GM12878 (cell line): ENCODE results near the gene IL22. TPM values are rescaled to one million over a fixed set of nuclear protein-coding genes. Genes with fewer than 3 reads are reported as not detected.

Experiments
- ATAC-seq: fragments of 200-7000 bp; cut with Tn5 transposase; 3 replicates; pipeline ENCODE4 v1.9.1; 2020; ENCODE audit warnings: mild to moderate bottlenecking, moderate library complexity
- BruUV-seq: library from RNA; stranded (reverse); fragments of 400-500 nt; replicated peaks from 2 replicates; lab custom pipeline; 2021; lab: Mats Ljungman, UMichigan
- CTCF ChIA-PET: fragments of 300-600 bp; sonication (Branson Sonifier 250); formaldehyde crosslinking; extraction: SDS; loops from one replicate; lab custom pipeline; 2021; ENCODE audit warnings: inconsistent platforms; lab: Yijun Ruan, JAX
- POLR2A ChIA-PET: fragments of 350-600 bp; formaldehyde crosslinking; extraction: SDS; loops from one replicate; lab custom pipeline; 2021; ENCODE audit warnings: inconsistent platforms; lab: Charles Lee
- RAD21 ChIA-PET: fragments of 300-600 bp; sonication (Branson Sonifier 250); formaldehyde crosslinking; loops from one replicate; lab custom pipeline; 2023; ENCODE audit warnings: antibody characterized with exemption; ENCODE audit not compliant: unreplicated experiment; lab: Charles Lee
- SMC1A ChIA-PET: fragments of 300-600 bp; sonication (Branson Sonifier 250); formaldehyde crosslinking; loops from one replicate; lab custom pipeline; 2023; ENCODE audit not compliant: unreplicated experiment, uncharacterized antibody; lab: Charles Lee
- DNase-seq: peaks from one replicate; pipeline ENCODE4 v3.0.0-alpha.2; 2011; ENCODE audit warnings: low read depth, low spot score
- FAIRE-seq: peaks from 3 replicates; lab custom pipeline; 2011; peaks lifted over from hg19 to GRCh38; lab: Jason Lieb, UNC
- H2AFZ ChIP-seq: 2 replicates; pipeline ENCODE4 v1.6.0; 2011; ENCODE audit warnings: low read depth, low read length, control low read depth; ENCODE audit not compliant: control insufficient read depth
- H3K27ac ChIP-seq: 2 replicates; pipeline ENCODE4 v1.5.1; 2011; ENCODE audit warnings: control low read depth; ENCODE audit not compliant: control insufficient read depth, insufficient read depth
- H3K27me3 ChIP-seq, 2 experiments: replicated peaks in 1 of 2; 2 replicates each; pipeline versions ENCODE4 v1.6.0 to v1.6.1; 2011; ENCODE audit warnings: low read length in 1 of 2; ENCODE audit not compliant: control insufficient read depth in 2 of 2, insufficient read depth in 2 of 2
- H3K36me3 ChIP-seq, 2 experiments: 2 replicates each; pipeline ENCODE4 v1.5.1; 2011; ENCODE audit warnings: low read length in 1 of 2; ENCODE audit not compliant: control insufficient read depth in 2 of 2, insufficient read depth in 2 of 2
- H3K4me1 ChIP-seq: 2 replicates; pipeline ENCODE4 v1.6.1; 2011; ENCODE audit warnings: mild to moderate bottlenecking, low read length, moderate library complexity, mixed read lengths; ENCODE audit not compliant: control insufficient read depth, insufficient read depth
- H3K4me2 ChIP-seq: 2 replicates; pipeline ENCODE4 v1.6.0; 2011; ENCODE audit warnings: control low read depth; ENCODE audit not compliant: control insufficient read depth, insufficient read depth
- H3K4me3 ChIP-seq: fragments of 200-600 bp; sonication (generic); 2 replicates; pipeline ENCODE4 v1.5.1; 2016
- H3K79me2 ChIP-seq: 2 replicates; pipeline ENCODE4 v1.6.0; 2011; ENCODE audit warnings: low read length; ENCODE audit not compliant: control insufficient read depth, insufficient read depth
- H3K9ac ChIP-seq: 2 replicates; pipeline ENCODE4 v1.8.0; 2011; ENCODE audit warnings: low read length, control low read depth, mixed read lengths; ENCODE audit not compliant: control insufficient read depth, insufficient read depth
- H3K9me3 ChIP-seq: replicated peaks from 3 replicates; pipeline ENCODE4 v1.5.1; 2011; ENCODE audit warnings: mild to moderate bottlenecking, low read length; ENCODE audit not compliant: control insufficient read depth, insufficient read depth
- H4K20me1 ChIP-seq: 2 replicates; pipeline ENCODE4 v1.6.0; 2011; ENCODE audit not compliant: control insufficient read depth, insufficient read depth
- ATF2 ChIP-seq: IDR thresholded peaks from 2 replicates; pipeline ENCODE4 v1.6.1; 2012; ENCODE audit warnings: low read length, inconsistent platforms
- CHD2 ChIP-seq: IDR thresholded peaks from 2 replicates; pipeline ENCODE4 v1.6.1; 2011; ENCODE audit warnings: low read depth, low read length, improper control_type of control experiment, borderline replicate concordance
- CHD4 ChIP-seq: fragments of 200-600 bp; sonication (generic); IDR thresholded peaks from 2 replicates; pipeline ENCODE4 v1.6.1; 2016; ENCODE audit warnings: mild to moderate bottlenecking
- CTCF ChIP-seq, 3 experiments: IDR thresholded peaks in 2 of 3; conservative IDR thresholded peaks in 1 of 3; 2 replicates each; pipeline ENCODE4 v1.5.1; 2011; ENCODE audit warnings: low read depth in 3 of 3, low read length in 3 of 3, mild to moderate bottlenecking in 3 of 3, control low read depth in 2 of 3, moderate library complexity in 2 of 3, inconsistent platforms in 1 of 3, mixed read lengths in 1 of 3; ENCODE audit not compliant: control insufficient read depth in 2 of 3, insufficient read depth in 1 of 3; ENCODE audit errors: extremely low read depth in 1 of 3
- GABPA ChIP-seq: IDR thresholded peaks from 2 replicates; pipeline ENCODE4 v1.6.1; 2014; ENCODE audit warnings: antibody characterized with exemption, low read depth, mild to moderate bottlenecking, inconsistent platforms
- IKZF2 ChIP-seq, 2 experiments: fragments of 450-650 bp; IDR thresholded peaks; 2 replicates each; pipeline ENCODE4 v1.6.1; 2017; ENCODE audit warnings: mild to moderate bottlenecking in 2 of 2, moderate library complexity in 2 of 2
- PKNOX1 ChIP-seq: fragments of 450-650 bp; IDR thresholded peaks from 2 replicates; pipeline ENCODE4 v1.6.1; 2016; ENCODE audit warnings: mild to moderate bottlenecking
- RAD51 ChIP-seq: fragments of 450-650 bp; IDR thresholded peaks from 2 replicates; pipeline ENCODE4 v1.6.1; 2016; ENCODE audit warnings: moderate library complexity, mild to moderate bottlenecking, inconsistent platforms
- WGBS: methylation state at CpG from one replicate; pipeline ENCODE4 v1.1.6; 2016; ENCODE audit warnings: low lambda C conversion rate; ENCODE audit not compliant: insufficient replicate concordance, insufficient coverage; ENCODE audit errors: missing lambda C conversion rate; 5-methylcytosine and 5-hydroxymethylcytosine counted together
- in situ Hi-C: fragments of 300-500 bp; cut with MboI; formaldehyde crosslinking; loops from 9 replicates; pipeline ENCODE4 v1.14.3; 2018; ENCODE audit warnings: mixed read lengths
- intact Hi-C: fragments of 100-400 bp; cut with micrococcal nuclease; formaldehyde crosslinking; loops from one replicate; pipeline ENCODE4 v1.14.2; 2022; ENCODE audit not compliant: unreplicated experiment
- polyA plus RNA-seq, 11 experiments: library from polyadenylated mRNA; depleted of rRNA in 4 of 11; unstranded in 6 of 11; stranded (reverse) in 5 of 11; fragments of >200 nt; fragmentation: Nextera tagmentation in 4 of 11; fragmentation: Illumina TruSeq in 1 of 11; extraction: Ambion mirVana in 4 of 11; extraction: Trizol in 1 of 11; gene quantifications; 1 replicate in 1 of 11; 2 replicates in 10 of 11; pipeline versions ENCODE4 v1.2.1 to v1.2.3, GENCODE V29; 2011 to 2016; ENCODE audit warnings: inconsistent platforms in 2 of 11, missing spikeins in 2 of 11, low read depth in 1 of 11
- total RNA-seq, 4 experiments: library from RNA; depleted of rRNA in 3 of 4; stranded (reverse); fragments of >200 nt in 3 of 4; fragmentation: Illumina TruSeq in 1 of 4; extraction: Trizol in 1 of 4; gene quantifications; 2 replicates each; pipeline versions ENCODE4 v1.2.1 to v1.2.3, GENCODE V29; 2013 to 2021
- TF ChIP-seq, protein P1 (sequence below): fragments of 150-350 bp; IDR thresholded peaks from 2 replicates; pipeline ENCODE4 v1.6.1; 2014; ENCODE audit warnings: mild to moderate bottlenecking, low read depth, low read length

Gene IL22
- total and polyA plus RNA-seq, 10 of the 15 experiments (the other 5 are each of a cell fraction or from before 2014, with no cell fraction given) = not detected

GRCh38 chr12:68225576-68226476 lies 27.6 kb downstream of the IL22 start, which contains the start of gene IL26 (continued):
- no peak for TF ChIP-seq ATF2
- no peak for TF ChIP-seq IKZF2 (IDR thresholded peaks at IDR 0.05)
- no peak for TF ChIP-seq CHD2
- TF ChIP-seq, protein P1, sequence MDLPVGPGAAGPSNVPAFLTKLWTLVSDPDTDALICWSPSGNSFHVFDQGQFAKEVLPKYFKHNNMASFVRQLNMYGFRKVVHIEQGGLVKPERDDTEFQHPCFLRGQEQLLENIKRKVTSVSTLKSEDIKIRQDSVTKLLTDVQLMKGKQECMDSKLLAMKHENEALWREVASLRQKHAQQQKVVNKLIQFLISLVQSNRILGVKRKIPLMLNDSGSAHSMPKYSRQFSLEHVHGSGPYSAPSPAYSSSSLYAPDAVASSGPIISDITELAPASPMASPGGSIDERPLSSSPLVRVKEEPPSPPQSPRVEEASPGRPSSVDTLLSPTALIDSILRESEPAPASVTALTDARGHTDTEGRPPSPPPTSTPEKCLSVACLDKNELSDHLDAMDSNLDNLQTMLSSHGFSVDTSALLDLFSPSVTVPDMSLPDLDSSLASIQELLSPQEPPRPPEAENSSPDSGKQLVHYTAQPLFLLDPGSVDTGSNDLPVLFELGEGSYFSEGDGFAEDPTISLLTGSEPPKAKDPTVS = no peak
- no peak for TF ChIP-seq RAD51

- H3K4me2 ChIP-seq = no peak overlapping the region
- H2AFZ ChIP-seq = no peak overlapping the region
- POLR2A ChIA-PET = no interaction called here
- H3K27ac ChIP-seq = no peak overlapping the region
- H3K27me3 ChIP-seq = no peaks in the 10 kb centered on the region; a peak in 1 of 4 replicates
- no peak overlapping the region for H3K9ac ChIP-seq
- no peak for ATAC-seq
- TF ChIP-seq CTCF (IDR thresholded peaks at IDR 0.05 in 2 of 3, conservative IDR thresholded peaks at IDR 0.05 in 1 of 3; ENCODE audit: control insufficient read depth in 2 of 3, extremely low read depth in 1 of 3, insufficient read depth in 1 of 3, low read depth in 3 of 3, low read length in 3 of 3) (no peak), GABPA (no peak), PKNOX1 (no peak), CHD4 (no peak)
- BruUV-seq = no TSS peak
- SMC1A ChIA-PET = interaction anchor here (0.9 to 6.0 kb wide), 11 partner anchors 10 to 216 kb away, joined by 3 to 147 read pairs (median 5); no protein-coding TSS in a partner anchor
- no peaks in the 10 kb centered on the region for H4K20me1 ChIP-seq
- intact Hi-C loops (no loop called here), in situ Hi-C loops (no loop called here)
- no peak for DNase-seq
- no peaks in the 10 kb centered on the region for H3K4me1 ChIP-seq
- no peaks in the 10 kb centered on the region for H3K9me3 ChIP-seq
- CTCF ChIA-PET = interaction anchor here (0.6 to 6.1 kb wide), 10 partner anchors 13 to 488 kb away, joined by 3 to 189 read pairs (median 10); no protein-coding TSS in a partner anchor
- WGBS = 38% methylated on average over 3 of the region's 3 CpGs
- H3K79me2 ChIP-seq = no peaks in the 10 kb centered on the region
- RAD21 ChIA-PET = interaction anchor here (0.6 to 6.2 kb wide), 7 partner anchors 11 to 608 kb away, joined by 3 to 72 read pairs (median 6); no protein-coding TSS in a partner anchor
- no peak overlapping the region for H3K4me3 ChIP-seq
- H3K36me3 ChIP-seq = no peaks in the 10 kb centered on the region
- FAIRE-seq = no peak
These were observed 28.7 kb downstream of the IL22 start for GRCh38 chr12:68224613-68225285.
